ENCODE results near the gene ADM2.
"Not testable (repeated sequence)": the region's sequence is repeated elsewhere in the genome, so short reads cannot be mapped to it uniquely, and the experiment has no call there.

The ADM2 gene

GRCh38 chr22:50481440-50482106, at the start of gene ADM2:
Gene ADM2, plus strand, starts transcription at chr22:50481543. Its CDS starts 305 bp downstream, at chr22:50481848.
- no peaks in the 10 kb centered on the region for H3K9me3 ChIP-seq (ENCODE audit: low read depth, low read length)
- H3K9ac ChIP-seq (ENCODE audit: insufficient read length): peak within 1 kb of the TSS; percentile 92
- peak within 1 kb of the TSS; percentile 13; the same call in 1 of the 2 replicates for H3K27ac ChIP-seq
- no peaks in the 10 kb centered on the region; the same call in 1 of the 2 replicates for H3K36me3 ChIP-seq (ENCODE audit: insufficient read depth, low read length)
- peak within 1 kb of the TSS; percentile 91 for H3K4me3 ChIP-seq
- no peak for TF ChIP-seq FOXP2 (optimal IDR thresholded peaks at IDR 0.05; ENCODE audit: control extremely low read depth, extremely low read length, insufficient read depth)
- no peak for TF ChIP-seq EZH2 (IDR thresholded peaks at IDR 0.05)
- TF ChIP-seq POLR2AphosphoS5 (IDR thresholded peaks at IDR 0.05; ENCODE audit: borderline replicate concordance, low read depth, low read length): no peak
- DNase-seq (ENCODE audit: low read depth, low spot score): no peak

- Histone ChIP-seq H3K27ac (no peak overlapping the region), H3K9me3 (ENCODE audit: low read depth, low read length) (no peaks in the 10 kb centered on the region), H3K4me3 (no peak overlapping the region), H3K9ac (ENCODE audit: insufficient read length) (no peak overlapping the region), H3K36me3 (ENCODE audit: insufficient read depth, low read length) (peaks cover 46% of the 10 kb centered on the region)
- TF ChIP-seq EZH2 (IDR thresholded peaks at IDR 0.05) (no peak), FOXP2 (optimal IDR thresholded peaks at IDR 0.05; ENCODE audit: control extremely low read depth, extremely low read length, insufficient read depth) (no peak), POLR2AphosphoS5 (IDR thresholded peaks at IDR 0.05; ENCODE audit: borderline replicate concordance, low read depth, low read length) (no peak)
- DNase-seq (ENCODE audit: low read depth, low spot score): no peak
Observed at GRCh38 chr22:50432131-50432876, 49.0 kb upstream of the ADM2 start.

- H3K36me3 ChIP-seq (ENCODE audit: insufficient read depth, low read length): peaks cover 46% of the 10 kb centered on the region
- H3K27ac ChIP-seq: not testable (repeated sequence)
Observed at GRCh38 chr22:50432877-50433510, 48.3 kb upstream of the ADM2 start.

GRCh38 chr22:50434849-50435248, 46.5 kb upstream of the ADM2 start:
- Histone ChIP-seq H3K9me3 (ENCODE audit: low read depth, low read length) (no peaks in the 10 kb centered on the region), H3K9ac (ENCODE audit: insufficient read length) (no peak overlapping the region), H3K27ac (no peak overlapping the region)

More at GRCh38 chr22:50432877-50433510, 48.3 kb upstream of the ADM2 start:
- not testable (repeated sequence) for H3K9ac ChIP-seq (ENCODE audit: insufficient read length); DNase-seq (ENCODE audit: low read depth, low spot score); H3K9me3 ChIP-seq (ENCODE audit: low read depth, low read length); H3K4me3 ChIP-seq

GRCh38 chr22:50435291-50436014, 45.9 kb upstream of the ADM2 start:
- TF ChIP-seq POLR2AphosphoS5 (IDR thresholded peaks at IDR 0.05; ENCODE audit: borderline replicate concordance, low read depth, low read length) (no peak), FOXP2 (optimal IDR thresholded peaks at IDR 0.05; ENCODE audit: control extremely low read depth, extremely low read length, insufficient read depth) (no peak), EZH2 (IDR thresholded peaks at IDR 0.05) (no peak)
- no peak overlapping the region for H3K27ac ChIP-seq
- H3K9ac ChIP-seq (ENCODE audit: insufficient read length): no peak overlapping the region
- no peak for DNase-seq (ENCODE audit: low read depth, low spot score)
- H3K4me3 ChIP-seq: no peak overlapping the region
- no peaks in the 10 kb centered on the region for H3K9me3 ChIP-seq (ENCODE audit: low read depth, low read length)
- peaks cover 44% of the 10 kb centered on the region; the same call in 1 of the 2 replicates for H3K36me3 ChIP-seq (ENCODE audit: insufficient read depth, low read length)

More at GRCh38 chr22:50434849-50435248, 46.5 kb upstream of the ADM2 start:
- Histone ChIP-seq H3K4me3 (no peak overlapping the region), H3K36me3 (ENCODE audit: insufficient read depth, low read length) (peaks cover 46% of the 10 kb centered on the region)
- DNase-seq (ENCODE audit: low read depth, low spot score): no peak
- TF ChIP-seq POLR2AphosphoS5 (IDR thresholded peaks at IDR 0.05; ENCODE audit: borderline replicate concordance, low read depth, low read length) (no peak), EZH2 (IDR thresholded peaks at IDR 0.05) (no peak), FOXP2 (optimal IDR thresholded peaks at IDR 0.05; ENCODE audit: control extremely low read depth, extremely low read length, insufficient read depth) (no peak)

- H3K27ac ChIP-seq: no peak overlapping the region
- H3K36me3 ChIP-seq (ENCODE audit: insufficient read depth, low read length): peaks cover 38% of the 10 kb centered on the region; the same call in 1 of the 2 replicates
- no peak overlapping the region for H3K4me3 ChIP-seq
- TF ChIP-seq FOXP2 (optimal IDR thresholded peaks at IDR 0.05; ENCODE audit: control extremely low read depth, extremely low read length, insufficient read depth) (no peak), EZH2 (IDR thresholded peaks at IDR 0.05) (no peak), POLR2AphosphoS5 (IDR thresholded peaks at IDR 0.05; ENCODE audit: borderline replicate concordance, low read depth, low read length) (no peak)
- no peaks in the 10 kb centered on the region for H3K9me3 ChIP-seq (ENCODE audit: low read depth, low read length)
- no peak overlapping the region for H3K9ac ChIP-seq (ENCODE audit: insufficient read length)
- no peak for DNase-seq (ENCODE audit: low read depth, low spot score)
Observed at GRCh38 chr22:50436015-50436830, 45.1 kb upstream of the ADM2 start.

- Histone ChIP-seq H3K36me3 (ENCODE audit: insufficient read depth, low read length) (peaks cover 31% of the 10 kb centered on the region; the same call in 1 of the 2 replicates), H3K4me3 (no peak overlapping the region), H3K9ac (ENCODE audit: insufficient read length) (no peak overlapping the region), H3K9me3 (ENCODE audit: low read depth, low read length) (no peaks in the 10 kb centered on the region), H3K27ac (no peak overlapping the region)
- TF ChIP-seq FOXP2 (optimal IDR thresholded peaks at IDR 0.05; ENCODE audit: control extremely low read depth, extremely low read length, insufficient read depth) (no peak), POLR2AphosphoS5 (IDR thresholded peaks at IDR 0.05; ENCODE audit: borderline replicate concordance, low read depth, low read length) (no peak), EZH2 (IDR thresholded peaks at IDR 0.05) (no peak)
- no peak for DNase-seq (ENCODE audit: low read depth, low spot score)
Observed at GRCh38 chr22:50436841-50437341, 44.5 kb upstream of the ADM2 start.

Measured in SK-N-MC (cell line).